WTC11 (cell line): ENCODE results near the gene CTXN1. TPM values are rescaled to one million over a fixed set of nuclear protein-coding genes. Genes with fewer than 3 reads are reported as not detected.

Experiments
- ATAC-seq: fragments of 200-7000 bp; cut with Tn5 transposase; 2 replicates; pipeline ENCODE4 v1.10.0; 2021; ENCODE audit warnings: mild to moderate bottlenecking, moderate library complexity
- CTCF ChIA-PET: fragments of 300-600 bp; sonication (Branson Sonifier 250); formaldehyde crosslinking; loops from one replicate; lab custom pipeline; 2021; ENCODE audit warnings: antibody characterized with exemption; lab: Charles Lee
- POLR2A ChIA-PET: fragments of 350-600 bp; sonication (Branson Sonifier 250); formaldehyde crosslinking; loops from one replicate; lab custom pipeline; 2021; ENCODE audit warnings: antibody characterized with exemption; lab: Charles Lee
- DNase-seq: peaks from one replicate; pipeline ENCODE4 v3.0.0; 2021; ENCODE audit warnings: low spot score
- H3K27ac Mint-ChIP-seq: 2 replicates; pipeline ENCODE4 v1.8.0; 2021; ENCODE audit warnings: mixed read lengths
- H3K27me3 Mint-ChIP-seq: 2 replicates; pipeline ENCODE4 v1.8.0; 2021; ENCODE audit warnings: low read depth, mild to moderate bottlenecking, moderate library complexity, mixed read lengths
- H3K36me3 Mint-ChIP-seq: 2 replicates; pipeline ENCODE4 v1.8.0; 2021; ENCODE audit warnings: mixed read lengths
- H3K4me1 Mint-ChIP-seq: 2 replicates; pipeline ENCODE4 v1.8.0; 2022; ENCODE audit warnings: mixed read lengths
- H3K4me3 Mint-ChIP-seq: 2 replicates; pipeline ENCODE4 v1.8.0; 2021; ENCODE audit warnings: mild to moderate bottlenecking, moderate library complexity, mixed read lengths
- H3K9me3 Mint-ChIP-seq: 2 replicates; pipeline ENCODE4 v1.8.0; 2021; ENCODE audit warnings: mixed read lengths
- CBFB ChIP-seq: sonication (generic); formaldehyde crosslinking; IDR thresholded peaks from 2 replicates; pipeline ENCODE4 v1.8.1; 2022; ENCODE audit warnings: mild to moderate bottlenecking, low read depth, missing genetic modification reagents
- NR1H2 ChIP-seq: sonication (generic); formaldehyde crosslinking; IDR thresholded peaks from 2 replicates; pipeline ENCODE4 v1.9.0; 2021; ENCODE audit warnings: mild to moderate bottlenecking, moderate library complexity, missing genetic modification reagents
- NR3C1 ChIP-seq: sonication (generic); formaldehyde crosslinking; conservative IDR thresholded peaks from 2 replicates; pipeline ENCODE4 v1.8.1; 2023; ENCODE audit warnings: low read depth, mild to moderate bottlenecking, missing genetic modification reagents
- ZNF423 ChIP-seq: fragments of 250-450 bp; sonication (Bioruptor Pico); IDR thresholded peaks from 2 replicates; pipeline ENCODE4 v2.1.2; 2022; ENCODE audit warnings: mild to moderate bottlenecking, moderate library complexity
- total RNA-seq: library from RNA; stranded (reverse); gene quantifications from 3 replicates; pipeline ENCODE4 v1.2.3, GENCODE V29; 2021
- TF ChIP-seq, protein P1 (sequence below): sonication (generic); formaldehyde crosslinking; IDR thresholded peaks from 2 replicates; pipeline ENCODE4 v1.8.1; 2023; ENCODE audit warnings: mild to moderate bottlenecking, moderate library complexity, missing genetic modification reagents
- TF ChIP-seq, protein P2 (sequence below): sonication (generic); formaldehyde crosslinking; IDR thresholded peaks from 2 replicates; pipeline ENCODE4 v1.8.1; 2023; ENCODE audit warnings: mild to moderate bottlenecking, missing genetic modification reagents, borderline replicate concordance
- TF ChIP-seq, protein P3 (sequence below): sonication (generic); formaldehyde crosslinking; IDR thresholded peaks from 2 replicates; pipeline ENCODE4 v1.8.1; 2023; ENCODE audit warnings: mild to moderate bottlenecking, missing genetic modification reagents
- TF ChIP-seq, protein P4 (sequence below): sonication (generic); formaldehyde crosslinking; IDR thresholded peaks from 2 replicates; pipeline ENCODE4 v1.8.0; 2022; ENCODE audit warnings: missing genetic modification reagents
- TF ChIP-seq, protein P5 (sequence below): sonication (generic); formaldehyde crosslinking; IDR thresholded peaks from 2 replicates; pipeline ENCODE4 v1.8.0; 2022; ENCODE audit warnings: mild to moderate bottlenecking, missing genetic modification reagents

The CTXN1 gene
- total RNA-seq, 1 experiment from 2014 or later, result 48.2 TPM

DNA sequence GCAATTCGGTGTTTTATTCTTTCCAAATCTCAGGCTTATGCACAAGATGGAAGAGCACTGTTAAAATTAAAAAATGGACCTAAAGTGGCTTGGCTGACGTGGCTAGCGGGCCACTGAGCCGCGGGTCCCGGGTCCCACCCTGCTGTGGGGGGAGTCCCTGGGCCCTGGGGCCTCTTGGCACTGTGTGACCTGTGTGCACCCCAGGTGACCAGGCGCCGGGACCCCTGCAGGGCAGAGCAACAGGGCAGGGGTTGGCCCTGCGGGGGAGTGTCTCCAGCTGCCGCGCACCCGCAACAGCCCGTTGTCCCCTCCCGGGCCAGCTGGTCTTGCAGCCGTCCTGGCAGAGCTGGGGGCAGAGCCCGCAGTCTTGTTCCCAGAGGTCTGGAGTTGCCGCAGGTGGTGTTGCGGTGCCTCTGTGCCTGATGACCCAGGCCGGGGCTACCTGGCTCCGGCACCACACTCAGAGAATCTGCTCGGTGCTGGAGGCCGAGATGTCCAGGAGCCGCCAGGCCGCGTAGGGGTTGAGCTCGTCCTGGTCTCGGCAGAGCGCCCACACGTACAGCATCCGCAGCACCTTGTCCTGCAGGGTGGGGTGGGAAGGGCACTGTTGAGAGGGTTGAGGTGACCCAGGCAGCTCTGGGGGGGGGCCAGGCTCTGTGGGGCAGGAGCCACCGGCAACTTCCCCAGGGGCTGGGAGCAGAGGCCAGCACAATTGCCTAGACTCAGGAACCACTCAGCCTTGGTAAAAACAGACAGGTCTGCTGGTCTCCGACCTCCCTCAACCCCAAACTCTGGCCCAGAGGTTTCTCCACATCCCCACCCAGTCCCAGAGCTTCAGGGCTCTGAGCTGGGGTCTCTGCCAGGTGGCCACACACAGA is 1.0 kb upstream of the CTXN1 start:
- H3K36me3 Mint-ChIP-seq, result peaks cover 6% of the 10 kb centered on the region
- CTCF ChIA-PET, result interaction anchor here (0.5 to 2.2 kb wide), 10 partner anchors 9 to 142 kb away, joined by 3 to 14 read pairs (median 4); partner anchors contain the start of gene TIMM44
- TF ChIP-seq, protein P1, sequence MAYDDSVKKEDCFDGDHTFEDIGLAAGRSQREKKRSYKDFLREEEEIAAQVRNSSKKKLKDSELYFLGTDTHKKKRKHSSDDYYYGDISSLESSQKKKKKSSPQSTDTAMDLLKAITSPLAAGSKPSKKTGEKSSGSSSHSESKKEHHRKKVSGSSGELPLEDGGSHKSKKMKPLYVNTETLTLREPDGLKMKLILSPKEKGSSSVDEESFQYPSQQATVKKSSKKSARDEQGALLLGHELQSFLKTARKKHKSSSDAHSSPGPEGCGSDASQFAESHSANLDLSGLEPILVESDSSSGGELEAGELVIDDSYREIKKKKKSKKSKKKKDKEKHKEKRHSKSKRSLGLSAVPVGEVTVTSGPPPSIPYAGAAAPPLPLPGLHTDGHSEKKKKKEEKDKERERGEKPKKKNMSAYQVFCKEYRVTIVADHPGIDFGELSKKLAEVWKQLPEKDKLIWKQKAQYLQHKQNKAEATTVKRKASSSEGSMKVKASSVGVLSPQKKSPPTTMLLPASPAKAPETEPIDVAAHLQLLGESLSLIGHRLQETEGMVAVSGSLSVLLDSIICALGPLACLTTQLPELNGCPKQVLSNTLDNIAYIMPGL (CRISPR knock-in tag), result peak; percentile 30; the same call in 1 of the 2 replicates
- TF ChIP-seq, protein P2, sequence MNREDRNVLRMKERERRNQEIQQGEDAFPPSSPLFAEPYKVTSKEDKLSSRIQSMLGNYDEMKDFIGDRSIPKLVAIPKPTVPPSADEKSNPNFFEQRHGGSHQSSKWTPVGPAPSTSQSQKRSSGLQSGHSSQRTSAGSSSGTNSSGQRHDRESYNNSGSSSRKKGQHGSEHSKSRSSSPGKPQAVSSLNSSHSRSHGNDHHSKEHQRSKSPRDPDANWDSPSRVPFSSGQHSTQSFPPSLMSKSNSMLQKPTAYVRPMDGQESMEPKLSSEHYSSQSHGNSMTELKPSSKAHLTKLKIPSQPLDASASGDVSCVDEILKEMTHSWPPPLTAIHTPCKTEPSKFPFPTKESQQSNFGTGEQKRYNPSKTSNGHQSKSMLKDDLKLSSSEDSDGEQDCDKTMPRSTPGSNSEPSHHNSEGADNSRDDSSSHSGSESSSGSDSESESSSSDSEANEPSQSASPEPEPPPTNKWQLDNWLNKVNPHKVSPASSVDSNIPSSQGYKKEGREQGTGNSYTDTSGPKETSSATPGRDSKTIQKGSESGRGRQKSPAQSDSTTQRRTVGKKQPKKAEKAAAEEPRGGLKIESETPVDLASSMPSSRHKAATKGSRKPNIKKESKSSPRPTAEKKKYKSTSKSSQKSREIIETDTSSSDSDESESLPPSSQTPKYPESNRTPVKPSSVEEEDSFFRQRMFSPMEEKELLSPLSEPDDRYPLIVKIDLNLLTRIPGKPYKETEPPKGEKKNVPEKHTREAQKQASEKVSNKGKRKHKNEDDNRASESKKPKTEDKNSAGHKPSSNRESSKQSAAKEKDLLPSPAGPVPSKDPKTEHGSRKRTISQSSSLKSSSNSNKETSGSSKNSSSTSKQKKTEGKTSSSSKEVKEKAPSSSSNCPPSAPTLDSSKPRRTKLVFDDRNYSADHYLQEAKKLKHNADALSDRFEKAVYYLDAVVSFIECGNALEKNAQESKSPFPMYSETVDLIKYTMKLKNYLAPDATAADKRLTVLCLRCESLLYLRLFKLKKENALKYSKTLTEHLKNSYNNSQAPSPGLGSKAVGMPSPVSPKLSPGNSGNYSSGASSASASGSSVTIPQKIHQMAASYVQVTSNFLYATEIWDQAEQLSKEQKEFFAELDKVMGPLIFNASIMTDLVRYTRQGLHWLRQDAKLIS, result no peak
- TF ChIP-seq CBFB, result no peak
- TF ChIP-seq, protein P3, sequence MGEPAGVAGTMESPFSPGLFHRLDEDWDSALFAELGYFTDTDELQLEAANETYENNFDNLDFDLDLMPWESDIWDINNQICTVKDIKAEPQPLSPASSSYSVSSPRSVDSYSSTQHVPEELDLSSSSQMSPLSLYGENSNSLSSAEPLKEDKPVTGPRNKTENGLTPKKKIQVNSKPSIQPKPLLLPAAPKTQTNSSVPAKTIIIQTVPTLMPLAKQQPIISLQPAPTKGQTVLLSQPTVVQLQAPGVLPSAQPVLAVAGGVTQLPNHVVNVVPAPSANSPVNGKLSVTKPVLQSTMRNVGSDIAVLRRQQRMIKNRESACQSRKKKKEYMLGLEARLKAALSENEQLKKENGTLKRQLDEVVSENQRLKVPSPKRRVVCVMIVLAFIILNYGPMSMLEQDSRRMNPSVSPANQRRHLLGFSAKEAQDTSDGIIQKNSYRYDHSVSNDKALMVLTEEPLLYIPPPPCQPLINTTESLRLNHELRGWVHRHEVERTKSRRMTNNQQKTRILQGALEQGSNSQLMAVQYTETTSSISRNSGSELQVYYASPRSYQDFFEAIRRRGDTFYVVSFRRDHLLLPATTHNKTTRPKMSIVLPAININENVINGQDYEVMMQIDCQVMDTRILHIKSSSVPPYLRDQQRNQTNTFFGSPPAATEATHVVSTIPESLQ (CRISPR knock-in tag), result no peak
- H3K9me3 Mint-ChIP-seq, result no peaks in the 10 kb centered on the region
- no peak overlapping the region for H3K27ac Mint-ChIP-seq
- POLR2A ChIA-PET, result interaction anchor here (0.6 to 2.0 kb wide), 5 partner anchors 12 to 92 kb away, joined by 3 to 8 read pairs (median 3); partner anchors contain the start of genes TGFBR3L and TIMM44
- H3K27me3 Mint-ChIP-seq, result no peaks in the 10 kb centered on the region
- no peak for ATAC-seq
- peaks cover 4% of the 10 kb centered on the region; the same call in 1 of the 2 replicates for H3K4me1 Mint-ChIP-seq
- DNase-seq, result no peak
- H3K4me3 Mint-ChIP-seq, result peak overlapping the region; percentile 68

DNA sequence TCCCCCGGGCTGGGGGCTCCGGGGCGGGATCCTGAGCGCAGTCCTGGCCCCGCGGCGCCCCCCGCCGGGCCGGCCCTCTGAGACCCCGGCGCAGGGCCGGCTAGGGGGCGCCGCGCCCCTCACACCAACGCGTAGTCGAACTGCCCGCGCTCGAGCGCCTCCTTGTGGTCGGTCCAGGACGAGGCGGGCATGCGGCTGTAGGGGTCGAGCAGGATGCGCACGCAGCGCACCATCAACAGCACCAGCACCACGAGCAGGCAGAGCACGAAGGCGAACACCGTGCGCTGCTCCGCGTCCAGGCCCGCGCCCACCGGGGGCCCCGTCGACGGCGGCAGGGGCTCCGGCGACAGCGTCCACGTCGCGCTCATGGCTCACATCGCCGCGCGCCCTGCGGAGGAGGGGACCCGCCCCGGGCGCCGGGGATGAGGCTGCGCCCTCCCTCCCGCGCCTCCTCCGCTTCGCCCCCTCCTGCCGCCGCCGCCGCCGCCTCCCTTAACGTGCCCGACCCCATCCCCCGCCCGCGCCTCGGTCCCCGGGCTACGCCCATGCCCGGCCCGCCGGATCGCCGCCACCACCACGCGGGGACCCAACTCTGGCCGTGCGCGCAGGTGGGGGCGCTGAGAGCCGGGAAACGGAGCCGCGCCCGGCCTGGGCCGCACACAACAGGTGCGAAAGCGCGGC is 624 bp downstream of the CTXN1 start:
- POLR2A ChIA-PET, result no interaction called here
- peak; percentile 66; the same call in 1 of the 2 replicates for TF ChIP-seq ZNF423
- TF ChIP-seq NR3C1 (CRISPR knock-in tag), result peak; percentile 85; the same call in 1 of the 2 replicates
- no peak for TF ChIP-seq NR1H2 (CRISPR knock-in tag)
- TF ChIP-seq, protein P4, sequence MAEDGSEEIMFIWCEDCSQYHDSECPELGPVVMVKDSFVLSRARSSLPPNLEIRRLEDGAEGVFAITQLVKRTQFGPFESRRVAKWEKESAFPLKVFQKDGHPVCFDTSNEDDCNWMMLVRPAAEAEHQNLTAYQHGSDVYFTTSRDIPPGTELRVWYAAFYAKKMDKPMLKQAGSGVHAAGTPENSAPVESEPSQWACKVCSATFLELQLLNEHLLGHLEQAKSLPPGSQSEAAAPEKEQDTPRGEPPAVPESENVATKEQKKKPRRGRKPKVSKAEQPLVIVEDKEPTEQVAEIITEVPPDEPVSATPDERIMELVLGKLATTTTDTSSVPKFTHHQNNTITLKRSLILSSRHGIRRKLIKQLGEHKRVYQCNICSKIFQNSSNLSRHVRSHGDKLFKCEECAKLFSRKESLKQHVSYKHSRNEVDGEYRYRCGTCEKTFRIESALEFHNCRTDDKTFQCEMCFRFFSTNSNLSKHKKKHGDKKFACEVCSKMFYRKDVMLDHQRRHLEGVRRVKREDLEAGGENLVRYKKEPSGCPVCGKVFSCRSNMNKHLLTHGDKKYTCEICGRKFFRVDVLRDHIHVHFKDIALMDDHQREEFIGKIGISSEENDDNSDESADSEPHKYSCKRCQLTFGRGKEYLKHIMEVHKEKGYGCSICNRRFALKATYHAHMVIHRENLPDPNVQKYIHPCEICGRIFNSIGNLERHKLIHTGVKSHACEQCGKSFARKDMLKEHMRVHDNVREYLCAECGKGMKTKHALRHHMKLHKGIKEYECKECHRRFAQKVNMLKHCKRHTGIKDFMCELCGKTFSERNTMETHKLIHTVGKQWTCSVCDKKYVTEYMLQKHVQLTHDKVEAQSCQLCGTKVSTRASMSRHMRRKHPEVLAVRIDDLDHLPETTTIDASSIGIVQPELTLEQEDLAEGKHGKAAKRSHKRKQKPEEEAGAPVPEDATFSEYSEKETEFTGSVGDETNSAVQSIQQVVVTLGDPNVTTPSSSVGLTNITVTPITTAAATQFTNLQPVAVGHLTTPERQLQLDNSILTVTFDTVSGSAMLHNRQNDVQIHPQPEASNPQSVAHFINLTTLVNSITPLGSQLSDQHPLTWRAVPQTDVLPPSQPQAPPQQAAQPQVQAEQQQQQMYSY, result peak; percentile 48; the same call in 1 of the 2 replicates
- TF ChIP-seq, protein P5, sequence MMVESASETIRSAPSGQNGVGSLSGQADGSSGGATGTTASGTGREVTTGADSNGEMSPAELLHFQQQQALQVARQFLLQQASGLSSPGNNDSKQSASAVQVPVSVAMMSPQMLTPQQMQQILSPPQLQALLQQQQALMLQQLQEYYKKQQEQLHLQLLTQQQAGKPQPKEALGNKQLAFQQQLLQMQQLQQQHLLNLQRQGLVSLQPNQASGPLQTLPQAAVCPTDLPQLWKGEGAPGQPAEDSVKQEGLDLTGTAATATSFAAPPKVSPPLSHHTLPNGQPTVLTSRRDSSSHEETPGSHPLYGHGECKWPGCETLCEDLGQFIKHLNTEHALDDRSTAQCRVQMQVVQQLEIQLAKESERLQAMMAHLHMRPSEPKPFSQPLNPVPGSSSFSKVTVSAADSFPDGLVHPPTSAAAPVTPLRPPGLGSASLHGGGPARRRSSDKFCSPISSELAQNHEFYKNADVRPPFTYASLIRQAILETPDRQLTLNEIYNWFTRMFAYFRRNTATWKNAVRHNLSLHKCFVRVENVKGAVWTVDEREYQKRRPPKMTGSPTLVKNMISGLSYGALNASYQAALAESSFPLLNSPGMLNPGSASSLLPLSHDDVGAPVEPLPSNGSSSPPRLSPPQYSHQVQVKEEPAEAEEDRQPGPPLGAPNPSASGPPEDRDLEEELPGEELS (CRISPR knock-in tag), result peak; percentile 99
- TF ChIP-seq, protein P1 (CRISPR knock-in tag), result peak; percentile 88

More for the DNA sequence above, 624 bp downstream of the CTXN1 start:
- Mint-ChIP-seq H3K4me1 (peaks cover 4% of the 10 kb centered on the region; the same call in 1 of the 2 replicates), H3K9me3 (no peaks in the 10 kb centered on the region), H3K27ac (no peak overlapping the region; the same call in 1 of the 2 replicates), H3K36me3 (no peaks in the 10 kb centered on the region), H3K27me3 (no peaks in the 10 kb centered on the region), H3K4me3 (peak overlapping the region; percentile 79)
- ATAC-seq (peak; percentile 36), DNase-seq (peak; percentile 97)
- CTCF ChIA-PET, result no interaction called here
